ENCODE data around the gene PLPPR2. TPM values are rescaled to one million over a fixed set of nuclear protein-coding genes. Genes with fewer than 3 reads are reported as not detected.
A peak's percentile ranks its signal among the peaks of the same experiment; 100 is the strongest.
"Not testable (repeated sequence)": the region's sequence is repeated elsewhere in the genome, so short reads cannot be mapped to it uniquely, and the experiment has no call there.

Gene PLPPR2
- polyA plus RNA-seq, 3 donors: 35.0 to 99.4 (median 45.5) TPM

DNA sequence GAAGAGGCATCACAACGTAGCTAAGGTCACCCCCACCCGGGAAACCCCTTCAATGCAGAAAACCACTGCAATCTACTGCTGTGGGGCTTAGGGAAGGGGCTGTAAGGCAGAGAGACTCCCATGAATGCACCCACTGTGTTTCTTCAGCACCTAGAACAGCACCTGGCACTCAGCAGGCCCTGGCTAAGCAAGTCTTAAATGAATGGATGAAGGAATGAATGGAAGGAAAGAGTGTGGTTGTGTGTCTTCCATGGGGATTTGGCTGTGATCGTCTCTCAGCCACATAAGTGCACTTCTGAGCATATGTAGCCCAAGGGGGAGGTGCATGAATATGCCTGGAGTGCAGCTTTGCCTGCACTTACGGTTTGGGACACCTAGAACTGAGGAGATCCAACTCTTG, 6.1 kb upstream of the PLPPR2 start:
- H3K9ac ChIP-seq (ENCODE audit: insufficient read depth, low read length, poor library complexity, severe bottlenecking): no peak overlapping the region
- H3K4me1 ChIP-seq (ENCODE audit: control insufficient read depth in 1 of 2, insufficient read depth in 2 of 2, low read length in 2 of 2): peaks cover 23 to 32% of the 10 kb centered on the region in 2 donors
- Mint-ChIP-seq H3K36me3 (peaks cover 24 to 34% of the 10 kb centered on the region in 2 donors), H3K4me3 (no peak overlapping the region), H3K4me1 (peaks cover 32% of the 10 kb centered on the region), H3K27ac (no peak overlapping the region), H3K9me3 (peaks cover 9 to 12% (median 10%) of the 10 kb centered on the region in 7 donors), H3K27me3 (ENCODE audit: low read depth in 3 of 3) (peaks cover 0 to 4% (median 0%) of the 10 kb centered on the region in 3 donors)
- H3K4me2 ChIP-seq (replicated peaks; ENCODE audit: extremely low read depth, low read length, poor library complexity, severe bottlenecking): no peak overlapping the region
- H3K79me2 ChIP-seq (ENCODE audit: insufficient read depth, low read length): peaks cover 32% of the 10 kb centered on the region
- intact Hi-C loops (cut with micrococcal nuclease): no loop called here
- no peaks in the 10 kb centered on the region for H4K20me1 ChIP-seq (ENCODE audit: insufficient read depth, low read length)
- 100% methylated on average over 2 of the region's 4 CpGs for WGBS (ENCODE audit: insufficient coverage)
- H3K9me3 ChIP-seq (replicated peaks in 1 of 2; ENCODE audit: control insufficient read depth in 1 of 2, insufficient read depth in 1 of 2, low read length in 2 of 2): peaks cover 4 to 11% of the 10 kb centered on the region in 2 donors
- TF ChIP-seq, protein P1, sequence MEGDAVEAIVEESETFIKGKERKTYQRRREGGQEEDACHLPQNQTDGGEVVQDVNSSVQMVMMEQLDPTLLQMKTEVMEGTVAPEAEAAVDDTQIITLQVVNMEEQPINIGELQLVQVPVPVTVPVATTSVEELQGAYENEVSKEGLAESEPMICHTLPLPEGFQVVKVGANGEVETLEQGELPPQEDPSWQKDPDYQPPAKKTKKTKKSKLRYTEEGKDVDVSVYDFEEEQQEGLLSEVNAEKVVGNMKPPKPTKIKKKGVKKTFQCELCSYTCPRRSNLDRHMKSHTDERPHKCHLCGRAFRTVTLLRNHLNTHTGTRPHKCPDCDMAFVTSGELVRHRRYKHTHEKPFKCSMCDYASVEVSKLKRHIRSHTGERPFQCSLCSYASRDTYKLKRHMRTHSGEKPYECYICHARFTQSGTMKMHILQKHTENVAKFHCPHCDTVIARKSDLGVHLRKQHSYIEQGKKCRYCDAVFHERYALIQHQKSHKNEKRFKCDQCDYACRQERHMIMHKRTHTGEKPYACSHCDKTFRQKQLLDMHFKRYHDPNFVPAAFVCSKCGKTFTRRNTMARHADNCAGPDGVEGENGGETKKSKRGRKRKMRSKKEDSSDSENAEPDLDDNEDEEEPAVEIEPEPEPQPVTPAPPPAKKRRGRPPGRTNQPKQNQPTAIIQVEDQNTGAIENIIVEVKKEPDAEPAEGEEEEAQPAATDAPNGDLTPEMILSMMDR (IDR thresholded peaks at IDR 0.05): no peak
- H3K27ac ChIP-seq (ENCODE audit: low read depth in 1 of 2, low read length in 2 of 2): no peak overlapping the region
- no peak overlapping the region for H3K4me3 ChIP-seq (replicated peaks in 1 of 3; ENCODE audit: low read depth in 2 of 3, low read length in 3 of 3)
- H3K27me3 ChIP-seq (ENCODE audit: control insufficient read depth in 2 of 2, insufficient read depth in 2 of 2, low read length in 2 of 2): no peaks in the 10 kb centered on the region
- H2AFZ ChIP-seq (ENCODE audit: insufficient read depth, low read depth, low read length, poor library complexity, severe bottlenecking): no peak overlapping the region
- H3K36me3 ChIP-seq (replicated peaks in 1 of 2; ENCODE audit: control insufficient read depth in 1 of 2, insufficient read depth in 2 of 2, low read length in 2 of 2): peaks cover 0 to 16% of the 10 kb centered on the region in 2 donors
- DNase-seq: no peak

- H2AFZ ChIP-seq (ENCODE audit: insufficient read depth, low read depth, low read length, poor library complexity, severe bottlenecking); H3K4me3 Mint-ChIP-seq; H3K9me3 ChIP-seq (replicated peaks in 1 of 2; ENCODE audit: control insufficient read depth in 1 of 2, insufficient read depth in 1 of 2, low read length in 2 of 2); H3K9ac ChIP-seq (ENCODE audit: insufficient read depth, low read length, poor library complexity, severe bottlenecking); H3K27me3 ChIP-seq (ENCODE audit: control insufficient read depth in 2 of 2, insufficient read depth in 2 of 2, low read length in 2 of 2); intact Hi-C loops (cut with micrococcal nuclease); H3K27ac ChIP-seq (ENCODE audit: low read depth in 1 of 2, low read length in 2 of 2); H3K4me3 ChIP-seq (replicated peaks in 1 of 3; ENCODE audit: low read depth in 2 of 3, low read length in 3 of 3); DNase-seq; H3K4me2 ChIP-seq (replicated peaks; ENCODE audit: extremely low read depth, low read length, poor library complexity, severe bottlenecking); H3K27me3 Mint-ChIP-seq (ENCODE audit: low read depth in 3 of 3): not testable (repeated sequence)
- H3K27ac Mint-ChIP-seq: peak overlapping the region in 2 of 7 donors; percentile 41 to 88
- Histone ChIP-seq H3K79me2 (ENCODE audit: insufficient read depth, low read length) (peaks cover 14% of the 10 kb centered on the region), H4K20me1 (ENCODE audit: insufficient read depth, low read length) (peaks cover 25% of the 10 kb centered on the region), H3K36me3 (replicated peaks in 1 of 2; ENCODE audit: control insufficient read depth in 1 of 2, insufficient read depth in 2 of 2, low read length in 2 of 2) (peaks cover 0 to 28% of the 10 kb centered on the region in 2 donors), H3K4me1 (ENCODE audit: control insufficient read depth in 1 of 2, insufficient read depth in 2 of 2, low read length in 2 of 2) (peaks cover 18 to 26% of the 10 kb centered on the region in 2 donors)
- peaks cover 33% of the 10 kb centered on the region for H3K4me1 Mint-ChIP-seq
- peaks cover 6 to 10% (median 8%) of the 10 kb centered on the region in 7 donors for H3K9me3 Mint-ChIP-seq
- 100% methylated on average over 4 of the region's 4 CpGs for WGBS (ENCODE audit: insufficient coverage)
- H3K36me3 Mint-ChIP-seq: peaks cover 33 to 59% of the 10 kb centered on the region in 2 donors
Measured at GRCh38 chr19:11354102-11354501, 1.1 kb upstream of the PLPPR2 start.
